ENCODE data around the gene MYO5B.

DNA sequence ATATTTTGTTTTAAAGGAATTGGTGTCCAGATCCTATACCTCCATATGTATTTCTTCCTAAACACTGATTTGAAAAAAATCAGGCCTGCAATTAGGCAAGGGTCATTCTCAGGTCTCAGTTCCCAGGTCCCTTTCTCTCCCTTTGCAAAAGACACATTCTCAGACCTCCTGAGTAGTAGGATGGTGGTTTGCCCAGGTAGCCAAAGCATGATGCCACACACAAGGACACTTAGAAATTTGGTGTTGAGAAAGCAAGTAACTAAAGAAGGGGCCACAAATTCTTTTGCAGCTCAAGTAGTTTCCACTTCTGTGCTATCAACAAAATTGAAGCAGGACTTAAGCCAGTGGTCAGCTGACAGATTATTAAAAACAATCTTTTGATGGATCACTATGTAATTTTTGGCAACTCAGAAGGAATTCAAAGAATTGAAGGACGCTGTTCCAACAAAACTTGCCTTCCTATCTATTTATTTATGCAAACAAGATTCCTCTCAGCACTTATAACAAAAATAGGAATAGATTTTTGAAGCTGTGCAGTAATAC lies 6.6 kb upstream of the MYO5B start:
- TF ChIP-seq ELF1 (IDR thresholded peaks at IDR 0.05; ENCODE audit: borderline replicate concordance, low read depth) (no peak), CTCF (IDR thresholded peaks at IDR 0.05 in 2 of 3, conservative IDR thresholded peaks at IDR 0.05 in 1 of 3; ENCODE audit: borderline replicate concordance in 1 of 3, insufficient read depth in 1 of 3, low read depth in 2 of 3, low read length in 2 of 3) (no peak), EZH2 (IDR thresholded peaks at IDR 0.05) (no peak), EGR1 (IDR thresholded peaks at IDR 0.05; ENCODE audit: low read depth) (no peak), YY1 (IDR thresholded peaks at IDR 0.05; ENCODE audit: extremely low read depth, insufficient replicate concordance, low read depth, low read length) (no peak), ZNF274 (IDR thresholded peaks at IDR 0.05; ENCODE audit: low read depth, low read length) (no peak), POLR2A (IDR thresholded peaks at IDR 0.05; ENCODE audit: borderline replicate concordance, extremely low read depth, insufficient read depth, insufficient read length) (no peak), EZH2phosphoT487 (IDR thresholded peaks at IDR 0.05; ENCODE audit: borderline replicate concordance) (no peak), MAX (IDR thresholded peaks at IDR 0.05) (no peak), SIN3A (IDR thresholded peaks at IDR 0.05; ENCODE audit: low read depth) (no peak), POLR2AphosphoS5 (IDR thresholded peaks at IDR 0.05; ENCODE audit: low read depth, low read length) (no peak), RAD21 (IDR thresholded peaks at IDR 0.05; ENCODE audit: low read depth) (no peak)
- TF ChIP-seq, protein P1, sequence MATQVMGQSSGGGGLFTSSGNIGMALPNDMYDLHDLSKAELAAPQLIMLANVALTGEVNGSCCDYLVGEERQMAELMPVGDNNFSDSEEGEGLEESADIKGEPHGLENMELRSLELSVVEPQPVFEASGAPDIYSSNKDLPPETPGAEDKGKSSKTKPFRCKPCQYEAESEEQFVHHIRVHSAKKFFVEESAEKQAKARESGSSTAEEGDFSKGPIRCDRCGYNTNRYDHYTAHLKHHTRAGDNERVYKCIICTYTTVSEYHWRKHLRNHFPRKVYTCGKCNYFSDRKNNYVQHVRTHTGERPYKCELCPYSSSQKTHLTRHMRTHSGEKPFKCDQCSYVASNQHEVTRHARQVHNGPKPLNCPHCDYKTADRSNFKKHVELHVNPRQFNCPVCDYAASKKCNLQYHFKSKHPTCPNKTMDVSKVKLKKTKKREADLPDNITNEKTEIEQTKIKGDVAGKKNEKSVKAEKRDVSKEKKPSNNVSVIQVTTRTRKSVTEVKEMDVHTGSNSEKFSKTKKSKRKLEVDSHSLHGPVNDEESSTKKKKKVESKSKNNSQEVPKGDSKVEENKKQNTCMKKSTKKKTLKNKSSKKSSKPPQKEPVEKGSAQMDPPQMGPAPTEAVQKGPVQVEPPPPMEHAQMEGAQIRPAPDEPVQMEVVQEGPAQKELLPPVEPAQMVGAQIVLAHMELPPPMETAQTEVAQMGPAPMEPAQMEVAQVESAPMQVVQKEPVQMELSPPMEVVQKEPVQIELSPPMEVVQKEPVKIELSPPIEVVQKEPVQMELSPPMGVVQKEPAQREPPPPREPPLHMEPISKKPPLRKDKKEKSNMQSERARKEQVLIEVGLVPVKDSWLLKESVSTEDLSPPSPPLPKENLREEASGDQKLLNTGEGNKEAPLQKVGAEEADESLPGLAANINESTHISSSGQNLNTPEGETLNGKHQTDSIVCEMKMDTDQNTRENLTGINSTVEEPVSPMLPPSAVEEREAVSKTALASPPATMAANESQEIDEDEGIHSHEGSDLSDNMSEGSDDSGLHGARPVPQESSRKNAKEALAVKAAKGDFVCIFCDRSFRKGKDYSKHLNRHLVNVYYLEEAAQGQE (IDR thresholded peaks at IDR 0.05; ENCODE audit: low read depth): no peak
